ENCODE data around the gene NETO2.

Gene NETO2

GRCh38 chr16:47144559-47144877 lies 773 bp upstream of the NETO2 start:
- ChIA-PET POLR2A (interaction anchor here (0.6 to 1.7 kb wide), 2 partner anchors 114 to 316 kb away, joined by 4 to 8 read pairs; partner anchors contain the start of genes ITFG1 and PHKB), CTCF (interaction anchor here (0.5 to 1.8 kb wide), 8 partner anchors 13 to 911 kb away, joined by 3 to 10 read pairs (median 3); no protein-coding TSS in a partner anchor)
- TF ChIP-seq ZXDB (tag by site-specific recombination; IDR thresholded peaks at IDR 0.05) (0 out of 2 replicates have a peak, but pooled peaks have one; percentile 19), ZBTB20 (tag by site-specific recombination; IDR thresholded peaks at IDR 0.05) (0 out of 2 replicates have a peak, but pooled peaks have one; percentile 23), MZF1 (tag by site-specific recombination; IDR thresholded peaks at IDR 0.05; ENCODE audit: borderline replicate concordance) (peak; percentile 74; the same call in 1 of the 2 replicates), ZBTB8A (tag by site-specific recombination; IDR thresholded peaks at IDR 0.05) (0 out of 2 replicates have a peak, but pooled peaks have one; percentile 31), HIC1 (tag by site-specific recombination; IDR thresholded peaks at IDR 0.05) (peak; percentile 43; the same call in 1 of the 2 replicates), ZNF654 (tag by site-specific recombination; IDR thresholded peaks at IDR 0.05; ENCODE audit: low read depth) (no peak), ZNF335 (tag by site-specific recombination; conservative IDR thresholded peaks at IDR 0.05) (peak; percentile 68), ZNF132 (tag by site-specific recombination; IDR thresholded peaks at IDR 0.05; ENCODE audit: borderline replicate concordance) (no peak)
- Histone ChIP-seq H3K4me1 (ENCODE audit: control insufficient read depth, insufficient read depth, low read length) (no peaks in the 10 kb centered on the region), H3K36me3 (ENCODE audit: control insufficient read depth in 2 of 2, insufficient read depth in 1 of 2, low read length in 2 of 2) (no peaks in the 10 kb centered on the region), H3K4me3 (ENCODE audit: low read depth, low read length) (no peak overlapping the region), H3K9me3 (ENCODE audit: control insufficient read depth, insufficient read depth, low read depth, low read length) (no peaks in the 10 kb centered on the region), H3K27ac (ENCODE audit: extremely low read depth, low read depth, low read length) (no peak overlapping the region; the same call in 1 of the 2 replicates)

- Histone ChIP-seq H3K4me3 (ENCODE audit: low read depth, low read length) (peak overlapping the region; percentile 67), H3K9me3 (ENCODE audit: control insufficient read depth, insufficient read depth, low read depth, low read length) (no peaks in the 10 kb centered on the region), H3K36me3 (ENCODE audit: control insufficient read depth in 2 of 2, insufficient read depth in 1 of 2, low read length in 2 of 2) (no peaks in the 10 kb centered on the region), H3K4me1 (ENCODE audit: control insufficient read depth, insufficient read depth, low read length) (no peaks in the 10 kb centered on the region), H3K27ac (ENCODE audit: extremely low read depth, low read depth, low read length) (peak overlapping the region; percentile 85; the same call in 1 of the 2 replicates)
- ChIA-PET CTCF (interaction anchor here (0.5 to 3.2 kb wide), 26 partner anchors 10 to 1022 kb away, joined by 3 to 21 read pairs (median 5); partner anchors contain the start of genes ABCC12, DNAJA2, ITFG1 and PHKB), POLR2A (interaction anchor here (0.7 to 2.0 kb wide), 5 partner anchors 106 to 913 kb away, joined by 3 to 14 read pairs (median 8); partner anchors contain the start of genes ITFG1 and PHKB)
- no peak for TF ChIP-seq ZNF518A (tag by site-specific recombination; conservative IDR thresholded peaks at IDR 0.05; ENCODE audit: low read depth)
- TF ChIP-seq TCF7L2 (IDR thresholded peaks at IDR 0.05; ENCODE audit: borderline replicate concordance, low read depth, low read length) = no peak
- TF ChIP-seq ZNF658 (tag by site-specific recombination; IDR thresholded peaks at IDR 0.05) = no peak
- TF ChIP-seq ZNF37A (tag by site-specific recombination; IDR thresholded peaks at IDR 0.05) = no peak
- TF ChIP-seq ZNF692 (tag by site-specific recombination; IDR thresholded peaks at IDR 0.05) = peak; percentile 61
- no peak for TF ChIP-seq ZNF544 (tag by site-specific recombination; IDR thresholded peaks at IDR 0.05)
- TF ChIP-seq ZNF76 (tag by site-specific recombination; IDR thresholded peaks at IDR 0.05; ENCODE audit: borderline replicate concordance, low read depth) = no peak
- TF ChIP-seq ZNF561 (tag by site-specific recombination; IDR thresholded peaks at IDR 0.05; ENCODE audit: borderline replicate concordance) = 0 out of 2 replicates have a peak, but pooled peaks have one; percentile 41
- no peak for TF ChIP-seq ZEB2 (tag by site-specific recombination; IDR thresholded peaks at IDR 0.05)
- TF ChIP-seq ATF2 (tag by site-specific recombination; IDR thresholded peaks at IDR 0.05; ENCODE audit: low read depth) = no peak
- peak; percentile 76 for TF ChIP-seq ZBTB26 (tag by site-specific recombination; optimal IDR thresholded peaks at IDR 0.05)
- TF ChIP-seq IKZF3 (tag by site-specific recombination; IDR thresholded peaks at IDR 0.05) = no peak; the same call in 1 of the 2 replicates
- TF ChIP-seq ZNF211 (tag by site-specific recombination; IDR thresholded peaks at IDR 0.05; ENCODE audit: low read depth) = no peak
These were observed 696 bp downstream of the NETO2 start for GRCh38 chr16:47142821-47143676.
